NCI-H345 (cell line): ENCODE results near the gene RAB24.
A peak's percentile ranks its signal among the peaks of the same experiment; 100 is the strongest.
"Not testable (repeated sequence)": the region's sequence is repeated elsewhere in the genome, so short reads cannot be mapped to it uniquely, and the experiment has no call there.

Experiments
- DNase-seq: peaks from one replicate; lab custom pipeline; 2025; lab: John Stamatoyannopoulos, UW

Gene RAB24

DNA sequence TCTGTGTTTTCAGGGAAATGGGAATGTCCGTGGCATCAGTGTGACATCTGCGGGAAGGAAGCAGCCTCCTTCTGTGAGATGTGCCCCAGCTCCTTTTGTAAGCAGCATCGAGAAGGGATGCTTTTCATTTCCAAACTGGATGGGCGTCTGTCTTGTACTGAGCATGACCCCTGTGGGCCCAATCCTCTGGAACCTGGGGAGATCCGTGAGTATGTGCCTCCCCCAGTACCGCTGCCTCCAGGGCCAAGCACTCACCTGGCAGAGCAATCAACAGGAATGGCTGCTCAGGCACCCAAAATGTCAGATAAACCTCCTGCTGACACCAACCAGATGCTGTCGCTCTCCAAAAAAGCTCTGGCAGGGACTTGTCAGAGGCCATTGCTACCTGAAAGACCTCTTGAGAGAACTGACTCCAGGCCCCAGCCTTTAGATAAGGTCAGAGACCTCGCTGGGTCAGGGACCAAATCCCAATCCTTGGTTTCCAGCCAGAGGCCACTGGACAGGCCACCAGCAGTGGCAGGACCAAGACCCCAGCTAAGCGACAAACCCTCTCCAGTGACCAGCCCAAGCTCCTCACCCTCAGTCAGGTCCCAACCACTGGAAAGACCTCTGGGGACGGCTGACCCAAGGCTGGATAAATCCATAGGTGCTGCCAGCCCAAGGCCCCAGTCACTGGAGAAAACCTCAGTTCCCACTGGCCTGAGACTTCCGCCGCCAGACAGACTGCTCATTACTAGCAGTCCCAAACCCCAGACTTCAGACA, 9.5 kb downstream of the RAB24 start:
- no peak for DNase-seq

DNA sequence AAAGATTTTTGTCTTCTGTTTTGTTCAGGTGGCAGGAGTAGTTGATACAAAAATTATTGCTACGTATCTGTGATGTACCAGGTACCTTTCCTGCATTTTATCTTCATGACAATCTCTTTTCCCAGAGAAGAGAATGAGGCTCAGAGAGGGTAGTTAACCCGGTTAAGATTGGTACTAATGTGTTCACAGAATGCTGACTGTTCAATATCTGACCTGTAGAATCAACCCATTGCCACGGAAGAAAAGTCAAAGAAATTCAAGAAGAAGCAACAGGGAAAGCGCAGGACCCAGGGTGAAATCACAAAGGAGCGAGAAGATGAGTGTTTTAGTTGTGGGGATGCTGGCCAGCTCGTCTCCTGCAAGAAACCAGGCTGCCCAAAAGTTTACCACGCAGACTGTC, 11.8 kb downstream of the RAB24 start:
- DNase-seq, result no peak

GRCh38 chr5:177290816-177291596, 12.5 kb downstream of the RAB24 start:
- DNase-seq, result no peak

DNA sequence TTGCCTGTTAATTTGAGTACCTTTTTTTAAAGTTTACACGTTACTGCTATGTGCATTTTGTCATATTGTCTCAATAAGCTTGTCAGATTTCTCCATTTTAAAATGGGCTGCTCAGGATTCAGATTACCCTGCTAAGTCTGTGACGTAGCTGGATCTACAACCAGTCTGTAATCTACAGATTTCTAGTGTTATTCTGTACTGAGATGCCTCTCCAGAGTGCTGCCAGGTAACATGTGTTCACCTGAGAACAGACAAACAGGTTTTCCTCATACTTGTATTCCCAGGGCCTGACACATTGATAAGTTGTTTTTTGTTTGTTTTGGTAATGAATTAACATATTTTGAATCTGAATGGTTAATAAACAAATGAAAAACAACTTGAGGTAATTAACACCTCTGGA, 15.3 kb downstream of the RAB24 start:
- no peak for DNase-seq

DNA sequence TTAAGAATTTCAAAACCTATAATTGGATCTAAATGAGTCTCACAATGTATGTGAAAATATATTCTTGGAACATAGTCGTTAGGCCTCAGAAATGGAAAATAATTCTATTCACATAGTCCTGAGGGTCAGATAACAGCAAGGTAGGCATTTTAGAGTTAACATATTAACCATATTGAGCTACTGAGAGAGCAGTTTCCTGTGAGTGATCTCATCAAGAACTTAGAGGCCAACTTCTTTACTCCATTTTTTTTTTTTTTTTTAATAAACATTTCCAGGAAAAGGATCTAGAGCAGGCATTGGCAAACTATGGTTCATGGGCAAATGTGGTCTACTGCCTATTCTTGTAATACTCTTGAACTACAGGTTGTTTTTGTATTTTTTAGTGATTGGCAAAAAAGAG, 26.6 kb downstream of the RAB24 start:
- no peak for DNase-seq

GRCh38 chr5:177275883-177276282, 27.6 kb downstream of the RAB24 start:
- no peak for DNase-seq

- no peak for DNase-seq
Observed at GRCh38 chr5:177271113-177271512, 32.4 kb downstream of the RAB24 start.

- no peak for DNase-seq
Observed at GRCh38 chr5:177270653-177271052, 32.9 kb downstream of the RAB24 start.

DNA sequence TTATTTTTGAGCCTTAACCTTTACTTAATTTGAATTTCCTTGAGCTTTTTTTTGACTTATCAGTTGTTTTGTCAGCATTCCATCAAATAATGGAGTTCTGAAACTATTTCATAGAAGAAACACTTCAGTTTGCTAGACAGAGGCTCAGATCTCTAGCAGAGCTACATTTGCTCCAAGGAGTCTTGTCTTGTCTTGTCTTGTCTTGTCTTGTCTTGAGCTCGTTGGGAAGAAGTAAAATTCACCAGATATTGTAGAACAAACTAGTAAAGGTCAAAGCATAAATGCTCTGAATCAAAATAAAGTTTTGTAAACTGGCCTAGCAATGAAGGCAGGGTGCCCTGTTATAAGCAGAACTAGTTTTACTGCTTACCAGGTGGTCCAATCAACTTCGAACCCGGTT, 33.5 kb downstream of the RAB24 start:
- no peak for DNase-seq

GRCh38 chr5:177269232-177269895, 34.2 kb downstream of the RAB24 start:
- DNase-seq, result no peak

DNA sequence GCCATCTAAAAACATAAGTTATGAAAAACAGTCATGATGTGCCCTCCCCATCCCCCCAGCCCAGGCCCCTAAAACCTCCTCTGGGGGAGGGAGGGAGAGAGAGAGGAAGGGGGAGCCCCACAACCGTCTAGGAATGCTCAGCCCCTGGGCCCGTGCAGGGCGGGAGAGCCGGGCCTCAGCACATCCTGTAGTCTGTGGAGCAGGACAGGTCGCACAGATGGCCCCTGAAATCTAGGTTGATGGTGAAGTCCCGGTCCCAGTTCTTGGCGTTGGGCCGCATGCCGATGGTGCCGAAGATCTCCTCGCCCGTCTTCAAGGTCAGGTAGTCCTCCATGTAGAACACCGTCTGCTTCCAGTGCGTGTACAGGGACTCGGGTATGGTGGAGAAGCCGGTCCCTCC, 38.1 kb downstream of the RAB24 start:
- DNase-seq, result no peak

DNA sequence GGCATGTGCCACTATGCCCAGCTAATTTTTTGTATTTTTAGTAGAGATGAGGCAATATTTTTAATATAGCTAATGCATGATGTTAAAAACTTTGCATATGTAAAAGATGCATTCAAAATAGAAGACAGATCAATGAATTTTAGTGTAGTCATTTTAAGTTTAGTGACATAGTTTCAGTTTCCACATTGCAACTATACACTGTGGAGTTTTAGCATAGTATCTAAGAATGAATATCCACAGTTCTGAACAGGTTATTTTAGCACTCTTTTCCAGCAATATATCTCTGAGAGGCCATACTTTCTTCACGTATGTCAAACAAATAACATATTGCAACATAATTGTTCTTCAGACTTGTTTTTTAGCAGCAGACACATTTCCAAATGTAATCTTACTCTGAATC, 39.3 kb downstream of the RAB24 start:
- DNase-seq, result no peak

DNA sequence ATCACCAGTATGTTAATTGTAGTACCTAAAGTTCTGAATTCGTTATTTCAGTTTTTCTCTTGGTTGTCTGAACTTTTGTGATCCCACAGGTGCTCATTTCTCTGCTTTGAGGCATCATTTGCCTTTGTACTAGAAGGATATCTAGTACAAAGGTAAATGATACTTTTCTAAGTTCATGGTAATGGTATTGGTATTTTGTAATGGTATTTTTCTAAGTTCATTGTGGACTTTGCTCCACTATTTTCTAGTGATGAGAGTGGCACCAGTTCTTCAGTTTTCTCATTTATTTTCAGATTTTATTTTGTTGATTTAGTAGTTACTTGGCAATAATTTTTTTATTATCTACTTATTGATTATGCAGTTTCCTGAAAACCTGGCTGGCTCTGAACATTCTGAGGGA, 42.0 kb downstream of the RAB24 start:
- no peak for DNase-seq

- DNase-seq, result no peak
Observed at GRCh38 chr5:177260961-177261360, 42.6 kb downstream of the RAB24 start.

GRCh38 chr5:177258711-177259110, 44.8 kb downstream of the RAB24 start:
- DNase-seq, result not testable (repeated sequence)

DNA sequence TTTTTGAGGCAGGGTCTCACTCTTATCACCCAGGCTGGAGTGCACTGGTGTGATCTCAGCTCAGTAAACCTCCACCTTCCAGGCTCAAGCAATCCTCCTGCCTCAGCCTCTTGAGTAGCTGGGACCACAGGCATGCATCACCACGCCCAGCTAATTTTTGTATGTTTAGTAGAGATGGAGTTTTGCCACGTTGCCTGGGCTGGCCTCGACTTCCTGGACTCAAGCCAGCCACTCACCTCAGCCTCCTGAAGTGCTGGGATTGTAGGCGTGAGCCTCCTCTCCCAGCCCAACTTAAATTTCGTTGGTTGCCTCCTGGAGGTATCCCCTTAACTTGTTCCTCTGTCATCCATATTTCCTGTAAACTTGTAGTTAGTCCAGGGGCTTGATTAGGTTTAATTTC, 47.2 kb downstream of the RAB24 start:
- DNase-seq, result peak; percentile 5

GRCh38 chr5:177253252-177253651, 50.3 kb downstream of the RAB24 start:
- DNase-seq, result no peak
